Keratinocyte (primary cell): ENCODE measurements around the gene WDR93. TPM values are rescaled to one million over a fixed set of nuclear protein-coding genes. Genes with fewer than 3 reads are reported as not detected.

ENCODE experiments used
- DNase-seq: peaks from one replicate; pipeline ENCODE4 v3.0.0-alpha.2; 2011; ENCODE audit warnings: low read depth, missing footprints, low spot score
- FAIRE-seq: peaks from 2 replicates; lab custom pipeline; 2011; peaks lifted over from hg19 to GRCh38; lab: Jason Lieb, UNC
- H2AFZ ChIP-seq: 2 replicates; pipeline ENCODE4 v1.6.0; 2012; ENCODE audit warnings: low read length, control low read depth, inconsistent platforms; ENCODE audit not compliant: control insufficient read depth
- H3K27ac ChIP-seq: 2 replicates; pipeline ENCODE4 v1.5.1; 2011; ENCODE audit warnings: low read length; ENCODE audit not compliant: control insufficient read depth, insufficient read depth
- H3K27me3 ChIP-seq: 3 replicates; pipeline ENCODE4 v1.6.0; 2011; ENCODE audit warnings: low read length; ENCODE audit not compliant: control insufficient read depth, insufficient read depth; ENCODE audit errors: extremely low read depth
- H3K36me3 ChIP-seq, 2 experiments: 2 replicates in 1 of 2; 3 replicates in 1 of 2; pipeline ENCODE4 v1.5.1; 2011; ENCODE audit warnings: low read length in 2 of 2, mild to moderate bottlenecking in 1 of 2; ENCODE audit not compliant: control insufficient read depth in 2 of 2, insufficient read depth in 2 of 2; ENCODE audit errors: extremely low read depth in 1 of 2
- H3K4me1 ChIP-seq: 3 replicates; pipeline ENCODE4 v1.5.1; 2011; ENCODE audit warnings: low read length; ENCODE audit not compliant: control insufficient read depth, insufficient read depth; ENCODE audit errors: extremely low read depth
- H3K4me2 ChIP-seq: 3 replicates; pipeline ENCODE4 v1.6.0; 2011; ENCODE audit warnings: low read depth, low read length; ENCODE audit not compliant: control insufficient read depth, insufficient read depth; ENCODE audit errors: extremely low read depth
- H3K4me3 ChIP-seq, 3 experiments: fragments of 200-600 bp in 1 of 3; sonication (generic) in 1 of 3; 2 replicates in 2 of 3; 3 replicates in 1 of 3; pipeline ENCODE4 v1.5.1; 2011 to 2016; ENCODE audit warnings: low read length in 3 of 3, mild to moderate bottlenecking in 3 of 3, control low read depth in 2 of 3, inconsistent platforms in 1 of 3, low read depth in 1 of 3, mixed read lengths in 1 of 3, mixed run types in 1 of 3, moderate library complexity in 1 of 3; ENCODE audit not compliant: control insufficient read depth in 2 of 3, insufficient read depth in 2 of 3; ENCODE audit errors: extremely low read depth in 1 of 3
- H3K79me2 ChIP-seq: 2 replicates; pipeline ENCODE4 v1.6.0; 2012; ENCODE audit warnings: low read length; ENCODE audit not compliant: control insufficient read depth, insufficient read depth
- H3K9ac ChIP-seq: 3 replicates; pipeline ENCODE4 v1.6.0; 2011; ENCODE audit warnings: low read length; ENCODE audit not compliant: control insufficient read depth, insufficient read depth; ENCODE audit errors: extremely low read depth
- H3K9me1 ChIP-seq: 3 replicates; pipeline ENCODE4 v1.6.0; 2011; ENCODE audit warnings: low read length; ENCODE audit not compliant: control insufficient read depth, insufficient read depth; ENCODE audit errors: extremely low read depth
- H3K9me3 ChIP-seq: 2 replicates; pipeline ENCODE4 v1.5.1; 2012; ENCODE audit warnings: low read depth, low read length; ENCODE audit not compliant: control insufficient read depth
- H4K20me1 ChIP-seq: 3 replicates; pipeline ENCODE4 v1.6.0; 2011; ENCODE audit warnings: low read length; ENCODE audit not compliant: control insufficient read depth, insufficient read depth; ENCODE audit errors: extremely low read depth
- EZH2 ChIP-seq: IDR thresholded peaks from one replicate; pipeline ENCODE4 v1.6.1; 2012; ENCODE audit warnings: inconsistent platforms, mild to moderate bottlenecking, low read length, moderate library complexity
- dilution Hi-C: fragments of 300-500 bp; cut with MboI; formaldehyde crosslinking; loops from one replicate; pipeline ENCODE4 v1.7.0; 2020; ENCODE audit warnings: low sequenced_read_pairs; ENCODE audit not compliant: extremely low pct_ligation_motif_present
- polyA plus RNA-seq, 5 experiments: library from polyadenylated mRNA; depleted of rRNA in 3 of 5; stranded (reverse) in 3 of 5; stranded (forward) in 1 of 5; unstranded in 1 of 5; fragments of >200 nt; gene quantifications; 1 replicate in 1 of 5; 2 replicates in 3 of 5; 3 replicates in 1 of 5; pipeline versions ENCODE4 v1.2.1 to v1.2.3, GENCODE V29; 2011 to 2012; ENCODE audit warnings: missing spikeins in 2 of 5, low read depth in 1 of 5, low replicate concordance in 1 of 5
- TF ChIP-seq, protein P1 (sequence below), 3 experiments: IDR thresholded peaks in 1 of 3; conservative IDR thresholded peaks in 1 of 3; optimal IDR thresholded peaks in 1 of 3; 2 replicates in 2 of 3; 3 replicates in 1 of 3; pipeline versions ENCODE3 to v1.5.1; 2011; ENCODE audit warnings: low read length in 3 of 3, mild to moderate bottlenecking in 3 of 3, moderate library complexity in 2 of 3, control low read depth in 1 of 3, inconsistent platforms in 1 of 3; ENCODE audit not compliant: insufficient read depth in 2 of 3; ENCODE audit errors: extremely low read depth in 1 of 3

WDR93 gene
- polyA plus RNA-seq, 1 donor (not counting 4 experiments of a cell fraction or from before 2014, with no cell fraction given) = 0.05 TPM

DNA sequence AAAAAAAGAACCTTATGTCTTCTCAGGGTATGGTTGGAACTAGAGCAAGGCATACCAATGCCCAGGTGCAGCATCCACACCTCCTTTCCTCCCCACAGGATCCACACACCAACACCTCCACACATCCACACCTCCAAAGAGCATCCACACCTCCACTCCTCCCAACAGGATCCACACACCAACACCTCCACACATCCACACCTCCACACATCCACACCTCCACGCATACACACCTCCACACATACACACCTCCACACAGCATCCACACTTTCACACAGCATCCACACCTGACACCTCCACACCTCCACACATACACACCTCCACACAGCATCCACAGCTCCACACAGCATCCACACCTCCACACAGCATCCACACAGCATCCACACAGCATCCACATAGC, 55.2 kb downstream of the WDR93 start:
- Histone ChIP-seq H3K9ac (no peak overlapping the region), H2AFZ (no peak overlapping the region), H3K27ac (no peak overlapping the region), H4K20me1 (no peaks in the 10 kb centered on the region), H3K79me2 (no peaks in the 10 kb centered on the region), H3K9me3 (no peaks in the 10 kb centered on the region), H3K4me2 (no peak overlapping the region), H3K4me1 (no peaks in the 10 kb centered on the region), H3K36me3 (no peaks in the 10 kb centered on the region), H3K27me3 (peaks cover 7% of the 10 kb centered on the region), H3K9me1 (no peaks in the 10 kb centered on the region), H3K4me3 (no peak overlapping the region)
- FAIRE-seq (no peak), DNase-seq (no peak)
- no peak for TF ChIP-seq EZH2
- TF ChIP-seq, protein P1, sequence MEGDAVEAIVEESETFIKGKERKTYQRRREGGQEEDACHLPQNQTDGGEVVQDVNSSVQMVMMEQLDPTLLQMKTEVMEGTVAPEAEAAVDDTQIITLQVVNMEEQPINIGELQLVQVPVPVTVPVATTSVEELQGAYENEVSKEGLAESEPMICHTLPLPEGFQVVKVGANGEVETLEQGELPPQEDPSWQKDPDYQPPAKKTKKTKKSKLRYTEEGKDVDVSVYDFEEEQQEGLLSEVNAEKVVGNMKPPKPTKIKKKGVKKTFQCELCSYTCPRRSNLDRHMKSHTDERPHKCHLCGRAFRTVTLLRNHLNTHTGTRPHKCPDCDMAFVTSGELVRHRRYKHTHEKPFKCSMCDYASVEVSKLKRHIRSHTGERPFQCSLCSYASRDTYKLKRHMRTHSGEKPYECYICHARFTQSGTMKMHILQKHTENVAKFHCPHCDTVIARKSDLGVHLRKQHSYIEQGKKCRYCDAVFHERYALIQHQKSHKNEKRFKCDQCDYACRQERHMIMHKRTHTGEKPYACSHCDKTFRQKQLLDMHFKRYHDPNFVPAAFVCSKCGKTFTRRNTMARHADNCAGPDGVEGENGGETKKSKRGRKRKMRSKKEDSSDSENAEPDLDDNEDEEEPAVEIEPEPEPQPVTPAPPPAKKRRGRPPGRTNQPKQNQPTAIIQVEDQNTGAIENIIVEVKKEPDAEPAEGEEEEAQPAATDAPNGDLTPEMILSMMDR (optimal IDR thresholded peaks at IDR 0.05 in 1 of 3, IDR thresholded peaks at IDR 0.05 in 1 of 3, conservative IDR thresholded peaks at IDR 0.05 in 1 of 3; ENCODE audit: extremely low read depth in 1 of 3, insufficient read depth in 2 of 3, low read length in 3 of 3) = no peak
- dilution Hi-C loops = no loop called here

DNA sequence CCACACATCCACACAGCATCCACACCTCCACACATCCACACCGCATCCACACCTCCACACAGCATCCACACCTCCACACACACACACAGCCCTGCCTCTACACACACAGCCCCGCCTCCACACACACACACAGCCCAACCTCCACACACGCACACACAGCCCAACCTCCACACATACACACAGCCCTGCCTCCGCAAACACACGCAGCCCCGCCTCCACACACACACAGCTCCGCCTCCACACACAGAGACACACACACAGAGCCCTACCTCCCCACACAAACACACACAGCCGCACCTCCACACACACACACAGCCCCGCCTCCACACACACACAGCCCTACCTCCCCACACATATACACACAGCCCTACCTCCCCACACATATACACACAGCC, 55.8 kb downstream of the WDR93 start:
- Histone ChIP-seq H3K79me2 (no peaks in the 10 kb centered on the region), H3K9ac (no peak overlapping the region), H3K9me3 (no peaks in the 10 kb centered on the region), H3K9me1 (no peaks in the 10 kb centered on the region), H3K4me3 (no peak overlapping the region), H3K27me3 (peaks cover 7% of the 10 kb centered on the region), H2AFZ (no peak overlapping the region), H4K20me1 (no peaks in the 10 kb centered on the region), H3K4me2 (no peak overlapping the region), H3K4me1 (peaks cover 3% of the 10 kb centered on the region), H3K36me3 (no peaks in the 10 kb centered on the region), H3K27ac (no peak overlapping the region)
- FAIRE-seq (no peak), DNase-seq (no peak)
- dilution Hi-C loops = no loop called here
- no peak for TF ChIP-seq EZH2
- TF ChIP-seq, protein P1 (optimal IDR thresholded peaks at IDR 0.05 in 1 of 3, IDR thresholded peaks at IDR 0.05 in 1 of 3, conservative IDR thresholded peaks at IDR 0.05 in 1 of 3; ENCODE audit: extremely low read depth in 1 of 3, insufficient read depth in 2 of 3, low read length in 3 of 3) = no peak
